ENCODE measurements around the gene PCNX2.

PCNX2 gene

DNA sequence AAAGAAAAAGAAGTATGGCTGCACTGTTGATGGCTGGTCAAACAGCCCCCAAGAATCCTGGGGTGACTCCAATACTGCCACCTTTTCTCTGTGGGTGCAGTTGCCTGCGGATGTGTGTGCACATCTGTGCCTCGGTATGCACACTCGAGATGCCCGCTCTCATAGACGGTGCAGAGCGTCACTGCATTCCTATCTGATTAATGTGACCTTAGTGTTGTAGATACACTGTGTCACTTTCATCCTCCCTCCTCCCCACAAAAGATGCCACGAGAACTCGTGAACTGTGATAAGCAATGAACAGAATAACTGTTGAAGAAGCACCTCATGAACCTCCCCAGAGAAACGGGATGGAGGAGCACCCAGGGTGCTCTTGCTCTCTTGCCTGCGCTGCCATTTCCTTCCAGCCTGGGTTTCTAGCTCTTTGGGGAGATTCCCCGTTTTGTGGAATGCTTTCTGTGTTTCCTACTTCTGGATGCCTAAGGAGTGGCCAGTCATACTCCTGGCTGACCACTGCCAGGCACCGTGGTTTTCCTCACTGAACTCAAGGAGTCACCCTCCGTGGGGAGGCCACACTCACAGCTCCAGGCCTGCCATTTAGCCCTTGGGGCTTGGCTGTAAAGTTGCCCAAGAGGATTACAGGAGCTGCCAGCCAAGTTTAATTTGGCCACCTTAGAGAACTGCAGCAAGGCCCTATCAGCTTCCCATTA is 313.1 kb downstream of the PCNX2 start:
- Mint-ChIP-seq H3K4me1 (ENCODE audit: low read depth) (peaks cover 14% of the 10 kb centered on the region), H3K27me3 (no peaks in the 10 kb centered on the region), H3K27ac (no peak overlapping the region), H3K4me3 (no peak overlapping the region), H3K9me3 (ENCODE audit: low read depth) (no peaks in the 10 kb centered on the region), H3K36me3 (peaks cover 9% of the 10 kb centered on the region)

DNA sequence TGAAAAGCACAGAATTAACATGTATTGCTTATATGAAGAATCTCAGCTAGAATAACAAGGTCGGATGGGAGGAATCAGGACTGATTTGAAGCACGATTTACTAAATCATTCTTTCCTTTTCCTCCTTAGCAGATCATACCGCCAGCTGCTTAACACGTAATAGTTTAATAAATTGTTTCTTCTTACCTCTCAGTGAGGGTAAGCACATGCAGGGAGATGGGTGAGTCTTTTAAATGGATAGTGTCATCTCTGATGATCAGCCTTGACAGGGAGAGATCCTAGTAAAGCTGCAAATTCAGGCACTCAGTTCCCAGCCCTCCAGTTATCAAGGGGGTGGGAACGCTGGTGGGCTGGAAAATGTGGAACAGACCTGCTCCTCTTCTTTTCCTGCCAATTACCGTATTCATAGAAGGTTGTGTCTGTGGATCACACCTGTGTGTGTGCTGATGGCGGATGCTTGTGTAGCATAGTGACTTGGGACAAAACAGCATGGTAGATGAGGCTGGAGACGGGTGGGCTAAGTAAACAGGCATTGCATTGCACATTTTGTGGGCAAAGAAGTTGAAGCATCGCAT is 314.5 kb downstream of the PCNX2 start:
- peaks cover 17% of the 10 kb centered on the region for H3K4me1 Mint-ChIP-seq (ENCODE audit: low read depth)
- no peaks in the 10 kb centered on the region for H3K27me3 Mint-ChIP-seq
- H3K4me3 Mint-ChIP-seq = no peak overlapping the region
- H3K27ac Mint-ChIP-seq = no peak overlapping the region
- H3K36me3 Mint-ChIP-seq = peaks cover 11% of the 10 kb centered on the region
- H3K9me3 Mint-ChIP-seq (ENCODE audit: low read depth) = no peaks in the 10 kb centered on the region

DNA sequence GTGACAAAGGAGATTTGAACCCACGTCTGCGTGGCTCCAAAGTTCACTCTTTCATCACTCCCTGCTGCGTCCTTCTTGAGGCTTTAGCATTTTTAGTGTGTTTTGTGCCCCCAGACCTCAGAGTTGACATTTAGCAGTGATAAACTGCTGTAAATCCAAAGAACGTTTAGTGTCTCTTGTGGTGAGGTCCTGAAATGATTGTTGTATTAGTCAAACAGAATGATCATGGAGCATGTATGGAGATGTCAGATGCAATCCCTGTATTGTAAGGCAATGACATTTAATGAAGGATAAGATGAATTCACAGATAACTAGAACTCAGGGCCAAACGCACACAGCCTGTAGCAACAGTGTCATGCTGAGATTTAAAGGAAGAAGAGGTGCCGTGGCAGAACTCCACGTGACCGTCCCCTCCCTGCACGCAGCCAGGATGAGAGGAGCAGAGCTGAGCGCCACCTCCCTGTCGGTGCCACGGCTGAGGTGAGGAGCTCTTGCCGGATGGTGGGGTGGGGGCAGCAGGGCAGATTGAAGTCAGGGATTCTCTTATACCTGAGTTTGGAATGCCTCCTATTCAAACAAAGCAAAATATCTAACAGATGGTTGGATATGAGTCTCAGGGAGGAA is 315.1 kb downstream of the PCNX2 start:
- Mint-ChIP-seq H3K4me1 (ENCODE audit: low read depth) (peaks cover 17% of the 10 kb centered on the region), H3K4me3 (no peak overlapping the region), H3K27me3 (no peaks in the 10 kb centered on the region), H3K36me3 (peaks cover 11% of the 10 kb centered on the region), H3K9me3 (ENCODE audit: low read depth) (no peaks in the 10 kb centered on the region), H3K27ac (no peak overlapping the region)

DNA sequence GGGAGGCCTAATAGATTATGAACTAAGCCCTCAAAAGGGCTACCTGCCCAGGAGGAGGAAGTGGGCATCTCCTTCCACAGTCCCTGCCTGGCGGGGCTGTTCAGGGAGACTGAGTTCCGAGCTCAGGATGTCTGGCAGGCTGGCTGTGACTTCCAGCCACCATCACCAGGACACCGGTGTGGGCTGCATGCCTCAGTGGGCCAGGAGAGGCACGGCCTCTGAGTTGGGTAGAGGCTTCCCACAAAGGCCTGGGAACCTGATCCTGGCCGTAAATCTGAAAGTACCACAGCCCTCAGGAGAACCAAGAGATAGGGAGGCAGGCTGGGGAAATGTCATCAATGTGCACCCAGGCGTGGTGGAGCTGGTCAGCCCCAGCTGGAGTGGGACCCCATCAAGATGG is 316.0 kb downstream of the PCNX2 start:
- no peaks in the 10 kb centered on the region for H3K27me3 Mint-ChIP-seq
- peaks cover 17% of the 10 kb centered on the region for H3K4me1 Mint-ChIP-seq (ENCODE audit: low read depth)
- peaks cover 16% of the 10 kb centered on the region for H3K36me3 Mint-ChIP-seq
- no peak overlapping the region for H3K27ac Mint-ChIP-seq
- H3K9me3 Mint-ChIP-seq (ENCODE audit: low read depth) = no peaks in the 10 kb centered on the region
- no peak overlapping the region for H3K4me3 Mint-ChIP-seq

DNA sequence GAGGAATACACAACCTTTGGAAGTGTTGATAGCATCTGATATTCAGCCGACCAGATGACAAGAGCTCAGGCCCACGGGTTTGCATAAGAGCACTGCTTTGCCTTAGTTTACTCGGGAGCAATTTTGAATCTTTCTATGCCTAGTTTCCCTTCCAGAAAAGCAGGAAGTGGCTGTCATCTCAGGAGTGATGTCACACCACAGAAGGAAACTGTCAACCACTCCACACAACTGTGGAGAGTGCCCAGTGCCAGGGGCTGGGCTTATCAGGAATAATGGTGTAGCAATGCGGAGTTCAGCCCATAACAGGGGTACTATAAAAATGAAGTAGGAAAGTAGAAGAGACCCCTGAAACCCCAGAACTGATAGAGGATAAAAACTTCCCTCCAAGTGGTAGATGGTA is 316.7 kb downstream of the PCNX2 start:
- Mint-ChIP-seq H3K36me3 (peaks cover 23% of the 10 kb centered on the region), H3K27me3 (no peaks in the 10 kb centered on the region), H3K9me3 (ENCODE audit: low read depth) (peaks cover 5% of the 10 kb centered on the region), H3K4me1 (ENCODE audit: low read depth) (peaks cover 17% of the 10 kb centered on the region), H3K4me3 (no peak overlapping the region), H3K27ac (peak overlapping the region; percentile 2)

DNA sequence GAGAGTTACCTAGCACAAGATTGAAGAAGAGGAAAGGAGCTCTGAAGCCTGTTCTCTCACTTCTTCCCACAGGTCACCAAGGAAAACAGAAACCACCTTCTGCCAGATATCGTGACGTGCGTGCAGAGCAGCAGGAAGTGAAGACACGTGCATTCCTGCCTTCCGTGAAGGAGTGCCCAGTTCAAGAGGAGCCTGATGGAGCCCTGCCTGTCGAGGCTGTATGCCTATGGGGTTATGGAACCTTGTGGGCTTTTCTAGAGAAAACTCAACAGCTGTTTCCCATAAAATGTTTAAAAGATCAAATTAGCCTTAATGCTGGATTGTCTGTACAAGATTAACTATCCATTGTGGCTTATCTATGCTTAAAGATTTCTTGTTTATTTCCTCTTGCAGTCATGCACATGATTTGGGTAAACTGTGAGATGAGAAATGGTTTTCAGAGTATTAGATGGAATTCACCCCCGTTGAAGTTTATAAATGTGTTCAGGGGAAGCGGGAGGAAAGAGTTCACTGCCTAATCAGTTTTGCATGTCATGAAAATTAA is 317.4 kb downstream of the PCNX2 start:
- H3K27ac Mint-ChIP-seq = peak overlapping the region; percentile 54
- peaks cover 17% of the 10 kb centered on the region for H3K4me1 Mint-ChIP-seq (ENCODE audit: low read depth)
- peaks cover 27% of the 10 kb centered on the region for H3K36me3 Mint-ChIP-seq
- no peak overlapping the region for H3K4me3 Mint-ChIP-seq
- H3K27me3 Mint-ChIP-seq = no peaks in the 10 kb centered on the region
- H3K9me3 Mint-ChIP-seq (ENCODE audit: low read depth) = peaks cover 12% of the 10 kb centered on the region

DNA sequence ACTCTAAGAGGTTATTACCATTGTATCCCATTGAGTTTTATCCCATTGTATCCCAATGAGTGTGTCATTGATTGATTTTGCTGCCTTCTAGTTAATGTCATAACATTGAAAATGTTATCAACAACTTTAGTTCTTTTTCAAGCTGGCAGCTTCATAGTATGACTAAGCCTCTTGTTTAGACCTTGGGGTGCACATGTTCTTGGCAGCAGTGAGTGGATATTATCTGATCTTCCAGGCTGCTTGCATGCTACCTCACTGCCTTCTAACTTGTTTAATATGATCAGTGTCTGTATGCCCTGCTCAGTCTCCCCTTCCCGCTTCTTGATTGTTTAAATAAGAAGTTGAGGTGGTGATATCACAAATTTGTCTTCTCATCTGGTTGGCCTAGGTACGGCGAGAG is 320.6 kb downstream of the PCNX2 start:
- Mint-ChIP-seq H3K4me1 (ENCODE audit: low read depth) (peaks cover 17% of the 10 kb centered on the region), H3K9me3 (ENCODE audit: low read depth) (peaks cover 21% of the 10 kb centered on the region), H3K27me3 (no peaks in the 10 kb centered on the region), H3K36me3 (peaks cover 50% of the 10 kb centered on the region), H3K4me3 (no peak overlapping the region), H3K27ac (no peak overlapping the region)

DNA sequence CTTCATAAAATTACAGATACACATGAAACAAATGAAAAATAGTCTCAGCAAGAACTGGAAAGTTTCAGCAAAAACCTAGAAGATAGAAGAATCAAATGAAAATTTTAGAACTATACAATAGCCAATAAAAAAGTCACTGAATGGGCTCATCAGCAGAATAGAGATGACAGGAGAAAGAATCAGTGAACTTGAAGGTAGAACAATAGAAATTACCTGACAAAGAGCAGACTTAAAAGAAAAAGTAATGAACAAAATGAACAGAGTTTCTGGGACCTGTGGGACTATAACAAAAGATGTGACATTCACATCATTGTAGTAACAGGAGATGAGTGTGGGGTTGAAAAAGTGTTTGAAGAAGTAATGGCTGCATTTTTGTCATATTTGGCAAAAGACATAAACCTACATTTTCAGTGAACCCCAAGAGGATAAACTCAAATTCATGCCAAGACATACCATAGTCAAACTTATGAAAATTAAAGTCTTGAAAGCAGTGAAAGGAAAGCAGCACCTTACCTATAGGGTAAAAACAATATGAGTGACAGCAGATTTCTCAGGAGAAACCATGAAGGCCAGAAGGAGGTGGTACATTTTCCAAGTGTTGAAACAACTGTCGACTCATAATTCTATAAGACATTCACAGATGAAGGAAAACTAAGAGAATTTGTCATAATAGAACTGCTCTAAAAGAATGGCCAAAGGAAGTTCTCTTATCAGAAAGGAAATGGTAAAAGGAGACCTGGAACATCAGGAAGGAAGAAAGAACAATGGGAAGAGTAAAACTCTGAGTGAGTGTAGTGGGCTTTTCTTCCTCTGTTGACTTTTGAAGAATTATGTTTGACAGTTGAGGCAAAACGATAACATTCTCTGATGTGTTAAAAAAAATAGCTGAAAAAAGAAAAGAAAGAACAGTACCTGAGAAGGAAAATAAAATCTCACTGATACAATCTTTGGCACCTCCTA is 321.6 kb downstream of the PCNX2 start:
- Mint-ChIP-seq H3K4me1 (ENCODE audit: low read depth) (peaks cover 15% of the 10 kb centered on the region), H3K27me3 (no peaks in the 10 kb centered on the region), H3K9me3 (ENCODE audit: low read depth) (peaks cover 21% of the 10 kb centered on the region), H3K36me3 (peaks cover 59% of the 10 kb centered on the region), H3K4me3 (no peak overlapping the region), H3K27ac (no peak overlapping the region)

DNA sequence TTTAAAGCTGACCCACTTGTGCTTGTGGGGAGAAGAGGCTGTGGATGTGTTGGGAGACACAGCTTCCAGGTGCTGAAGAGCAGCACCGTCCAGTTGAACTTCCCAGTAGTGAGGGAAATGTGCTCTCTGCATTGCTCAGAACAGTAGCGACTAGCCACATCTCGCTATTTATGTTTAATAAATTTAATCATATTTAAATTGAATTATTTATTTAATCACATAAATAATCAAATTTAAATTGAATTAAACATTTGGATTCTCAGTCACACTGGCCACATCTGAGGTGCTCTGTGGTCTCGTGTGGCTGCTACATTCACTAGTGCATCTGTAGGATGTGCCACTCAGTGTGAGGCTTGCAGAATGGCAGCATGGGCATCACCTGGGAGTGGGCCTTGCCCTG is 325.0 kb downstream of the PCNX2 start:
- H3K27me3 Mint-ChIP-seq = no peaks in the 10 kb centered on the region
- H3K36me3 Mint-ChIP-seq = peaks cover 55% of the 10 kb centered on the region
- H3K4me3 Mint-ChIP-seq = no peak overlapping the region
- H3K27ac Mint-ChIP-seq = no peak overlapping the region
- H3K9me3 Mint-ChIP-seq (ENCODE audit: low read depth) = peaks cover 21% of the 10 kb centered on the region
- peaks cover 3% of the 10 kb centered on the region for H3K4me1 Mint-ChIP-seq (ENCODE audit: low read depth)

DNA sequence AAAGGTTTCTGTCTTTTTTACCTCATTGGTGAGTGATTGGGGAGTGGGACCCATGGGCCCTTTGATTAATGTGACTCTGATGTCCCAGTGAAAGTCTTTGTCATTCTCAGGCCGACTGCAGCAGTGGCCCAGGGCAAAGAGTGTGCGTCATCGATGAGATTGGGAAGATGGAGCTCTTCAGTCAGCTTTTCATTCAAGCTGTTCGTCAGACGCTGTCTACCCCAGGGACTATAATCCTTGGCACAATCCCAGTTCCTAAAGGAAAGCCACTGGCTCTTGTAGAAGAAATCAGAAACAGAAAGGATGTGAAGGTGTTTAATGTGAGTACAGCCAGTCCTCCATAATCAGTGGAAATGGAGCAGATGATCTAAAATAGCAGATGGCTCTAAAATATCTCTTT is 325.7 kb downstream of the PCNX2 start:
- Mint-ChIP-seq H3K4me3 (no peak overlapping the region), H3K27ac (no peak overlapping the region), H3K9me3 (ENCODE audit: low read depth) (peaks cover 21% of the 10 kb centered on the region), H3K27me3 (no peaks in the 10 kb centered on the region), H3K36me3 (peaks cover 57% of the 10 kb centered on the region), H3K4me1 (ENCODE audit: low read depth) (peaks cover 8% of the 10 kb centered on the region)

DNA sequence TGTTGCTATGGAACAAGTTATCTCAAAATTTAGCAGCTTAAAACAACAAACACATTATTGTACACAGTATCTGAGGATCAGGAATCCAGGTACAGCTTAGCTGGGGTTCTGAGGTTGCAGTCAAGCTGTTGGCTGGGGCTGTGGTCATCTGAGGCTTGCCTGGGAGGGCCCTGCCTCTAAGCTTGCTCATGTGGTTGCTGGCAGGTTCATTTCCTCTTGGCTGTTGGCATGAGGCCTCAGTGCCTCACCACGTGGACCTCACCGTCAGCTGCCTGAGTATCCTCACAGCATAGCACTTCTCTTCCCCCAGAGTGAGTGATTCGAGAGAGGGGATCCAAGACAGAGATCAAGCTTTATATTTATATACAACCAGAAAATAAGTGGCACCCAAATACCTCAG is 326.6 kb downstream of the PCNX2 start:
- Mint-ChIP-seq H3K27ac (no peak overlapping the region), H3K27me3 (no peaks in the 10 kb centered on the region), H3K36me3 (peaks cover 54% of the 10 kb centered on the region), H3K4me1 (ENCODE audit: low read depth) (peaks cover 9% of the 10 kb centered on the region), H3K9me3 (ENCODE audit: low read depth) (peaks cover 17% of the 10 kb centered on the region), H3K4me3 (no peak overlapping the region)

DNA sequence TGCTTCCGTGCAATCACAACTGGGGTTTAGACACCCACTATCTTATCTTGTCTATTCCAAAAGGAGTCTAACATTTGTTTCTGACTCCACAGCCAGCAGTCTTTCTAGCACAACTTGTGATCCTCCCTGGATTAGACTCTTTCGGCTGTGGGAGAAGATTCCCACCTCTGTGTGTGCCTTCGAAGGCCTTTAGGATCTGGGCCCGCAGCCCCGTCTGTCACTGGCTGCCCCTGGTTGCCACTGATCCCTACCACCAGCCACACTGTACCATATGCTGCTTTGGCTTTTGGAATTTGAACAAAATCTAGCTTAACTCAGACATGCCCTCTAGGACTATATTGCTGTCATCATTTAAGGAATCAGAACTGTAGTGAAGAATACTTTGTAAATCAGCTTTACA is 327.1 kb downstream of the PCNX2 start:
- no peaks in the 10 kb centered on the region for H3K27me3 Mint-ChIP-seq
- H3K27ac Mint-ChIP-seq = no peak overlapping the region
- H3K4me3 Mint-ChIP-seq = no peak overlapping the region
- peaks cover 51% of the 10 kb centered on the region for H3K36me3 Mint-ChIP-seq
- peaks cover 12% of the 10 kb centered on the region for H3K4me1 Mint-ChIP-seq (ENCODE audit: low read depth)
- peaks cover 12% of the 10 kb centered on the region for H3K9me3 Mint-ChIP-seq (ENCODE audit: low read depth)

DNA sequence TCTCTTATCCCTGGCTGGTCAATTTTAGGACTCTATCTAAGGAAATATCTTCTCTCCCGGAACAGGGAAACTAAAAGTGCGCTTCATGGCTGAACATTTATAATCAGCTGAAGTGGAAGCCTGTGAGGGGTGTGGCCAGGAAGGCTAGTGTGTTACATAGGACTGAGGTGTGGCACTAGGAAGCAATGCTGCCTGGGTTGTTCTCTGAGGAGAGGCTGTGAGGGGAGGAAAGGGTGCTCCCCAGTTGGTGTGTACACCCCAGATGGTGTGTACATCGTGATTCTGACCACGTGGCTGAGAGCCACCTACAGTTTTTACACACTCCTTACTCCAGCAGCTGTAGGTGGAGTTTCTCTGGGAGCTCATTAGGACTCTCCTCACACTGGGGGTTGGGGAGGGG is 328.9 kb downstream of the PCNX2 start:
- H3K36me3 Mint-ChIP-seq = peaks cover 41% of the 10 kb centered on the region

DNA sequence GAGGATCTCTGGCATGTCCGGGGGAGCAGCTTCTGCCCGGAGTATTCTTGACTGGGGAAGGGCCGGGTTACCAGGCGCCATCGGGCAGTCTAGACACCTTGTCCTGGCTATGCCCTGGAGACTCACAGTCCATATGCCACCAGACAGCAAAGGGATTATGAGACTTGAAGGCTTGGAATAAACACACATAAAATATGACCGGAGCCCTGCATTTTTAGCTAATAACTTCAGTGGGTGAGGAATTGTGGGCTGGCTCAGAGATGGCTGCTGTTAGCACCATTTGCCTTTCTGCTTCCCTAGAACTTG is 329.7 kb downstream of the PCNX2 start:
- H3K27ac Mint-ChIP-seq = no peak overlapping the region
- H3K9me3 Mint-ChIP-seq (ENCODE audit: low read depth) = no peaks in the 10 kb centered on the region
- peaks cover 25% of the 10 kb centered on the region for H3K4me1 Mint-ChIP-seq (ENCODE audit: low read depth)
- H3K27me3 Mint-ChIP-seq = no peaks in the 10 kb centered on the region
- H3K36me3 Mint-ChIP-seq = peaks cover 38% of the 10 kb centered on the region
- H3K4me3 Mint-ChIP-seq = no peak overlapping the region

More for the DNA sequence above, 328.9 kb downstream of the PCNX2 start:
- Mint-ChIP-seq H3K9me3 (ENCODE audit: low read depth) (peaks cover 3% of the 10 kb centered on the region), H3K27ac (no peak overlapping the region), H3K4me1 (ENCODE audit: low read depth) (peaks cover 21% of the 10 kb centered on the region), H3K4me3 (no peak overlapping the region), H3K27me3 (no peaks in the 10 kb centered on the region)

All from activated naive CD8-positive, alpha-beta T cell (primary cell).